Nucleus accumbens (tissue), 56 donors: ENCODE measurements around the gene FBLN2.
"Not testable (repeated sequence)": the region's sequence is repeated elsewhere in the genome, so short reads cannot be mapped to it uniquely, and the experiment has no call there.

Source experiments
- DNase-seq, 56 donors: peaks; one replicate each; lab custom pipeline; 2025; lab: John Stamatoyannopoulos, UW

The FBLN2 gene

DNA sequence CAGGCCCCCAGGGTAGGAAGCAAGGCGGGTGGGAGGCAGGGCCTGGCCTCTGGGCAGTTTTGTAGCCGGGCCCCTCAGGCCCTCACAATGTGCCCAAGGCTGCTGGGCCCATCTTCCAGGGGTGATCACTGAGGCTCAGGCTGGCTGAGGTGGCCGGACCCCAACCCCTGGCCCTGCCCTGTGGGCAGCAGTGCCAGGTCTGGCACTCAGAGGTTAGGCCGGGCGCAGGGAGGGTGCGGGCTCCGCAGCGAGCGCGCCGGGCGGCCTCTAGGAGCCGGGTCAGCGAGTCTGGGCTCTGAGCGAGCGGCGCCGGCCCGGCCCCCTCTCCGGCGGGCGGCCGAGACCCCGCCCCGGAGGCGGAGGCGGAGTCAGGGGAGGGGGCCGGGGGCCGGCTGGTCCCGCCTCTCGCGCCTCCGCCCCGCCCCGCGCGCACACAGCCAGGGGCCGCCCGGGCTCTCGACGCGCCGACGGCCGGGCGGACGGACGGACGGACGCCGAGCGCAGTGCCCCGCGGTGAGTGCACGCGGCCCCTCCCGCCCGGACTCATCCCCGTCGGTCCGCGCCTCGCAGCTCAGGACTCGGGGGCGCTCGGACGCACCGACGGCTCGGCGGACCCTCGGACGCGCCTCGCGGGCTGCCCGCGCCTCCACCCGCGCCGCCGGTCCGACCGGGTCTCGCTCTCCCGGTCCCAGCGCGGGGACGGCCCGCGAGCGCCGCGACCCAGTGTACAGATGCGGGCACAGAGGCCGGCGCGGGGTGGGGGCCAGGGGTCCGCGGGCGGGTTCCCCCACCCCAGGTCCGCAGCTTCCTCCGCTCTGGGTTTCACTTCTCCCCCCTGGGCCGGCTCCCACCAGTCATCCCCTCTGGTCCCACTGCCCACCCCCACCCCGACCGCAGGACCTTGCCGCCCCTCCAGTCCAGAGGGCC, at the start of gene FBLN2:
FBLN2 (plus strand) TSS at position 430 of the 927 bp plus-strand sequence. CDS start 21,231 bp downstream, outside the sequence.
- no peak for DNase-seq

DNA sequence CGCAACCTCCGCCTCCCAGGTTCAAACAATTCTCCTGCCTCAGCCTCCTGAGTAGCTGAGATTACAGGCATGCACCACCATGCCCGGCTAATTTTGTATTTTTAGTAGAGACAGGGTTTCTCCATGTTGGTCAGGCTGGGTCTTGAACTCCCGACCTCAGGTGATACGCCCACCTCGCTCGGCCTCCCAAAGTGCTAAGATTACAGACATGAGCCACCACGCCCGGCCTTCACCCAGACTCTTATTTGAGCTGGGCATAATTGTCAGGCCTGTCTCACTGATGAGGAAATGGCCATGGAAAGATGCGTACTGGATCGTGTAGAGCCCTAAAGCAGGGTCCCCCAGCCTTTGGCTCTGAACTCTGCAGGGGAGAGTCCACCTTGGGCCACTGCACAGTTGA, 49.7 kb upstream of the FBLN2 start:
- not testable (repeated sequence) for DNase-seq

DNA sequence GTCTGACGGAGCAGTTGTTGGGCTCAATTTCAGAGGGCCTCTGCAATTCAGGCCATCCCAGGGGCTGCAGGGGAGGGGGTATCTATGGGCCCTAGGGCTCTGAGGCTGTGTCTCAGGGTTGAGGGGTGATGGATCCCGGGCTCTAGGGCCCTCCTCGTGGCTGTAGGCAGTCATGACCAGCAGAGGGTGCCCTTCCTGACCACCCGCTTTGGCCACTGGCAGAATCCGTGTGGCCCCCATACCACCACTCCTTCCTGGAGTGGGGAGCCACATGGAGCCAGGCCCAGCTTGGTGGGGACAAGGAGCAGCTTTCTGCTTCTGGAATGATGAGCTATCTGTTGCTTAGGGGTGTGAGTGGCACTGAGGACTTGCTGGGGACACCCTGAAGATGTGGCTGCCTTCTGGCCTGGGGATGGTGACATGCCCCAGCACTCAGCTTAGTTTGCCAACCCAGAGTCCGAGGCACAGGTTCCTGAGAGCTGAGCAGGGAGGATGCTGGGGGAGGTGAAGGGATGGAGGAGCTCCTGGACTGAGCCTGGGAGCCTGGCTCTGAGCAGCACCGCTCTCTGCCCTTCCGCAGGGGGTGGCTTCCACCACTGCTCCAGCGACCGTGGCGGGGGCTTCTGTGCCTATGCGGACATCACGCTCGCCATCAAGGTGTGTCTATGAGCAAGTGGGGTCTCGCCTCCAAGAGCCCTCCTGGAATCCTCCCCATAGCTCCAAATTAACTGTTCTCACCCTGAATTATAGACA, 48.6 kb upstream of the FBLN2 start:
- no peak for DNase-seq

DNA sequence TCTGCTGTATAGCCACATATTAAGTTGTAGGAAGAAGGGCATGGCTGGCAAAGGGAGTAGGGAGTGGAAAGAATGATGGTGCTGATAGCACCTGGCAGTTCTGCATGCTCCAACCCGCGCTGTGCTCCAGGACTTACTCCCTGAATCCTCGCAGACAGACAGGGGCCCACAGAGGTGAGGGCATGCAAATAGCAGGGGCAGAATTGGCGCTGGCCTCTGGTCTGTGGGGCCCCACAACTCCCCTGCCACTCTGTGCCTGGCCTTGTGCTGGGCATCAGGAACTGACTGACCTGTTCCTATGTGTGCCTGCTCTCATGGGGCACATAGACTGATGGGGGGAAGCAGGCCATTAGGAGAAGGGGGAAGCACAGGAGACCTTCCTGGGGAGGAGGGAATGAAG, 47.9 kb upstream of the FBLN2 start:
- no peak for DNase-seq

GRCh38 chr3:13501521-13501920, 47.4 kb upstream of the FBLN2 start:
- DNase-seq: no peak

GRCh38 chr3:13501958-13502790, 46.8 kb upstream of the FBLN2 start:
- DNase-seq: no peak

GRCh38 chr3:13502791-13503060, 46.2 kb upstream of the FBLN2 start:
- no peak for DNase-seq

DNA sequence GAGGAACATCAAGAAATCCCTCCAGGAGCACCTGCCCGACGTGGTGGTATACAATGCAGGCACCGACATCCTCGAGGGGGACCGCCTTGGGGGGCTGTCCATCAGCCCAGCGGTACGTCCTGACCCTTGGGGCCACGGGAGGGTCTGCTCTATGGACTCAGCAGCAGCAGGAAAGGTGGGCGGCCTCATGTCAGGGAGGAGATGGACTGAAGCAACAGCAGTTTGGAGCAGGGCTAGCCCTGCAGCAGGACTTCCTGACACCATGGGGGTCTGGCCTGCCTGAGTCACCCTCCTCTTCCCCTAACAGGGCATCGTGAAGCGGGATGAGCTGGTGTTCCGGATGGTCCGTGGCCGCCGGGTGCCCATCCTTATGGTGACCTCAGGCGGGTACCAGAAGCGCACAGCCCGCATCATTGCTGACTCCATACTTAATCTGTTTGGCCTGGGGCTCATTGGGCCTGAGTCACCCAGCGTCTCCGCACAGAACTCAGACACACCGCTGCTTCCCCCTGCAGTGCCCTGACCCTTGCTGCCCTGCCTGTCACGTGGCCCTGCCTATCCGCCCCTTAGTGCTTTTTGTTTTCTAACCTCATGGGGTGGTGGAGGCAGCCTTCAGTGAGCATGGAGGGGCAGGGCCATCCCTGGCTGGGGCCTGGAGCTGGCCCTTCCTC, 44.6 kb upstream of the FBLN2 start:
- no peak for DNase-seq

DNA sequence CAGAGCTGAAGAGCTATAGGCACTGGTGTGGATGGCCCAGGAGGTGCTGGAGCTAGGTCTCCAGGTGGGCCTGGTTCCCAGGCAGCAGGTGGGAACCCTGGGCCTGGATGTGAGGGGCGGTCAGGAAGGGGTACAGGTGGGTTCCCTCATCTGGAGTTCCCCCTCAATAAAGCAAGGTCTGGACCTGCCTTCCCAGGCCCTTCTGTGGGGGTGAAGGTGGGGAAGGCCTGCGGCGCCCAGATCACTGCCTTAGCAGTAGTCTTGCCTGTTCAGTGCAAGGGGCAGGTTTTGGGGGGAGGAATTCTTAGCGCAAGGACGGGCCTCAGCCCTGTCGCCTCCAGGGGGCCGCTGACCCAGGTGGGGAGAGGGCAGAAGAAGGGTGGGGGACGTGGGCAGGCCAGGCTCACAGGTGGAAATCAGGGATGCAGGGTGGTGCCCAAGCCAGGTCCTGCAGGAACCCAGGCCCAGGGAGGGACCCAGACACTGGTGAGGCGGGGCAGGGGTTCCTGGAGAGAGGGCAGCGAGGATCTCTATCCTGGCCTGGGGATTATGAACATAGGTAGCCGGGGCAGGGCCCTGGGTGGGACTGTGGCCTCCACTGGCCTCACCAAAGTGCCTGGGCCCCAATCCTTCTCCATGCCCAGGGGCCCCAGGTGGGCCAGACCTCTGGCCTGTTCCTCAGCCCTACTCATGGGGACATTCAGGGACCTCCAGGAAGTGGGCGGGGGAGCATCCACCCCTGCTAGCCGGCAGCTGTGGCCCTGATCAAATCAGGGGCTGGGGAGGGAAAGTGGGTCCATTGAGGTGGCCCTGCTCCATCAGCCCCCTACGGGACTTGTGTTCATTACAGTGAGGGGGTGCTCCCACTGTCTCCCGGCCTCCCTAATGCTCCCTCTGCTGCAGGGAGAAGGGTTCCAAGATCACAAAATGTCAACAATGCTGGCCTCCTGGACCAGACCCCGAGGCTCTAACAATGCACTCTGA, 43.5 kb upstream of the FBLN2 start:
- no peak for DNase-seq

GRCh38 chr3:13506239-13506638, 42.7 kb upstream of the FBLN2 start:
- no peak for DNase-seq

DNA sequence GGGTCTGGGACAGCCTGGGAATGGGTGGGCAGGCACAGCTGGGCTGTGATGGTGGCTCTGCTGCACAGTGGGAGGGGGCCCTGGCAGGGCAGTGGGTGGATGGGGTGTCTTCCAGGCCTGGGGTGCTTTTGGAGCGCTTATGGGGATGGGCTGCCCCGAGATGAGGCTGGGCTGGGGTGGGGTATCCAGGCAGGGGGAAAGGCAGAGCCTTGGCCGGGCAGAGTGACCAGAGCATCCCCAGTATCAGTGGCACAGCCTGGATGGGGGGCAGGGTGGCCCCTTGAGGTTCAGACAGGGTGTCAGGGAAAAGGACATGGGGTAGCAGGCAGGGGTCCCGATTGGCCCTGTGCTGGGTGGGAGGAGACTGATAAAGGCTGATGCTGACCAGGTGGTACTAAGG, 42.2 kb upstream of the FBLN2 start:
- DNase-seq: no peak

GRCh38 chr3:13507247-13507569, 41.7 kb upstream of the FBLN2 start:
- DNase-seq: no peak

DNA sequence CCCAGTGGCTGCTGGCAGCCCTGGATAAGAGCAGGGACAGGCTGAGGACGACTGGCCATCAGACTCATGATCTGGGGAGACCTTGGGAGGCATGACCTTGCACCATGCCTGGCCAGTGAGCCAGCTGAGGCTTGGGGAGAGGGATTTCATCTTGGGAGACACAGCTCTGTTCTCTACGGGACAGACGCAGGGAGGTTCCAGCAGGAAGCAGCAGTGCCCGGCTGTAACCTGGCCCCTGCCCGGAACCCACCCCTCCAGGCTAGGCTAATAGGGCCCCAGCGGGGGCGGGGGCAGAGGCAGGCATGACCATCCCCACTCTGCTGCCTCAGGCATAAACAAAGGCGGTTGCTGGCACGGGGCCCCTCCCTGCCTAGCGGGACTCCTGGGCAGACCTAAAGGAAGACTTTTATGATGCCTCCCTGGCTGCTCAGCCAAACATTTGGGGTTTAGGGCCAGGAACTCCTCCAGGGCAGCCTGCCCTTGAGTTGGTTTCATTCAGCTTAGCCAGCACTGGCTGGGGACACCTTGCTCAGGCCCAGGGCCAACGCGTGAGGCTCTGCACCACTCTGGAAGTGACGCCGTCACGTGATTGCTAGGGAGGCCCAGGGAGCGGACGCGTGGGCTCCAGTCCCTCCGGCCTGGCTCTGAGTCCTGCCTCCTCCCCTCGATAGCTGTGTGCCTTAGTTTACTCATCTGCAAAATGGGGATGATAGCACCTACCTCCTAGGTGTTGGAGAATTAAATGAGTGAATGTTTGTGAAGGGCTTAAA, 41.2 kb upstream of the FBLN2 start:
- peak in 29 of 56 donors; percentile 13 to 71 (median 43) for DNase-seq

DNA sequence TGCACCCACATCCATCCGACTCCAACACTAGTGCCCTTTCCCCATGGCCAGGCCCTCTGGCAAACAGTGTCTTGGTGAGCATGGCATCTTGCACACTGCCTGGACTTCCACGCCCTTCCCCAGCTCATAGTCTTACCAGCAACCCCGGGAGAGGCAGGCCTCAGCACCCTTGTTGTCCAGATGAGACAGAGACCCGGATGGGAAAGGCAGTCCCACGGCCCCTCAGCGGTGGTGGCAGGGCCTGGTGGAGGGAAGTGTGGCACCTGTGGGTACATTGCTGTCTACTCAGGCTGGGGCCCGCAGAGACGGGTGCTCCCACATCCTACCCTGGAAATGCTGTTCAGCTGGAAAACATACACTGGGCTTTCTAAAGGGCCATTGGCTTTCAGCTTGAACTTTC, 40.4 kb upstream of the FBLN2 start:
- no peak for DNase-seq

GRCh38 chr3:13509059-13509815, 39.7 kb upstream of the FBLN2 start:
- no peak for DNase-seq

- no peak for DNase-seq
These were observed 39.1 kb upstream of the FBLN2 start for GRCh38 chr3:13509816-13510192.

GRCh38 chr3:13512451-13512850, 36.5 kb upstream of the FBLN2 start:
- DNase-seq: no peak
